IPS-15b (cell line): Measurements from ENCODE around the gene COQ6.
"Not testable (repeated sequence)": the region's sequence is repeated elsewhere in the genome, so short reads cannot be mapped to it uniquely, and the experiment has no call there.

Experiments used
- H3K27me3 ChIP-seq: one replicate; pipeline ENCODE4 v1.6.1; 2013; ENCODE audit warnings: low read length; ENCODE audit not compliant: control insufficient read depth, insufficient read depth
- H3K36me3 ChIP-seq: one replicate; pipeline ENCODE4 v1.6.1; 2013; ENCODE audit warnings: low read length; ENCODE audit not compliant: control insufficient read depth, insufficient read depth
- H3K4me1 ChIP-seq: one replicate; pipeline ENCODE4 v1.6.1; 2013; ENCODE audit warnings: mild to moderate bottlenecking, low read length; ENCODE audit not compliant: control insufficient read depth, insufficient read depth
- H3K4me3 ChIP-seq: one replicate; pipeline ENCODE4 v1.5.1; 2013; ENCODE audit warnings: low read depth, low read length
- H3K9ac ChIP-seq: one replicate; pipeline ENCODE4 v1.6.1; 2013; ENCODE audit warnings: low read depth, mild to moderate bottlenecking, low read length
- H3K9me3 ChIP-seq: one replicate; pipeline ENCODE4 v1.6.1; 2013; ENCODE audit warnings: mild to moderate bottlenecking, low read length; ENCODE audit not compliant: control insufficient read depth, insufficient read depth

COQ6 gene

GRCh38 chr14:73949752-73950734 lies at the start of gene COQ6, which contains the start of gene FAM161B:
Gene COQ6, plus strand, starts transcription at chr14:73950302. Its CDS starts 31 bp downstream, at chr14:73950333.
Gene FAM161B, minus strand, starts transcription at chr14:73950094. Its CDS starts 68 bp downstream, at chr14:73950026.
- H3K27me3 ChIP-seq: no peaks in the 10 kb centered on the region
- H3K9ac ChIP-seq: peak within 1 kb of the TSS; percentile 41
- no peaks in the 10 kb centered on the region for H3K4me1 ChIP-seq
- H3K36me3 ChIP-seq: no peaks in the 10 kb centered on the region
- no peaks in the 10 kb centered on the region for H3K9me3 ChIP-seq
- peak within 1 kb of the TSS; percentile 84 for H3K4me3 ChIP-seq

- Histone ChIP-seq H3K4me3 (no peak overlapping the region), H3K27me3 (no peaks in the 10 kb centered on the region), H3K9ac (no peak overlapping the region), H3K4me1 (no peaks in the 10 kb centered on the region), H3K9me3 (no peaks in the 10 kb centered on the region), H3K36me3 (peaks cover 9% of the 10 kb centered on the region)
Observed at GRCh38 chr14:73903028-73903427, 47.1 kb upstream of the COQ6 start.

DNA sequence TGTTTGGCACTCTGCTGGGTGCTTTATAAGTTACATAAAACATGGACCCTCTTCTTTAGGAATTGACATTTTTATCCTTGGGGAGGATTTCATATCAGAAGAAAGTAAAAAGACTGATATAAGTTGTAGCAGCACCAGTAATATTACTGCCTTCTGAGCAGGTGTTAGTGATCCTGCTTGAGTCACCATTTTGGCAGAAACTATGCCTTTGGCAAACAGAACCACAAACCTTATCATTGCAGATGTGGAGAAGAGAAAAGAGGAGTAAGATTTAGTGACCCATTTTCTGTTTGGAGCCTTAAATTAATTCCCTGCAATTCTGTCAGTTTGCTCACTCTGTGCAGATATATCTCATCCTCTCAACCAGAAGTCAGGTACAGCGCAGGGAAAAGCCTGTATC lies 40.4 kb upstream of the COQ6 start:
- H3K9me3 ChIP-seq: no peaks in the 10 kb centered on the region
- H3K9ac ChIP-seq: no peak overlapping the region
- H3K4me1 ChIP-seq: no peaks in the 10 kb centered on the region
- H3K4me3 ChIP-seq: no peak overlapping the region
- H3K27me3 ChIP-seq: no peaks in the 10 kb centered on the region
- peaks cover 6% of the 10 kb centered on the region for H3K36me3 ChIP-seq

DNA sequence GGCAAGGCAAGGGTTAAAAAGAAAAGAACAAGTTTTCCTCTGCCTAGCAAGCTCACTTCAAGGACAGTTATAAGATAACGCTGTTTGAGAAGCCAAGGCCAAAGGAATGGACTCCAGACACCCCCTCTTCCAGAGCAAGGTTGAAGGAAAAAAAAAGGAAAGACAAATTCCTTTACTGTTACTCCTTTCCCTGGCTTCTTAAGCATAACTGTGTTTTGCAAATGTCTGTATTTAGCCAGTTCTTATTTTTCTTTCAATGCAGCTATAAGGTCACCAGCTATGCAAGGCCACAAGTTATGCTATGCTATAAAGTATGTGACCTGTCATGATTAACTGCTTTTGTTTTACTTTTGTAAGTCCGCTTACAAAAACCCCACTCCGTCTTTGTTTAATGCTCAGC lies 36.8 kb upstream of the COQ6 start:
- no peaks in the 10 kb centered on the region for H3K9me3 ChIP-seq
- no peaks in the 10 kb centered on the region for H3K36me3 ChIP-seq
- no peaks in the 10 kb centered on the region for H3K27me3 ChIP-seq
- H3K4me3 ChIP-seq: no peak overlapping the region
- H3K9ac ChIP-seq: no peak overlapping the region
- no peaks in the 10 kb centered on the region for H3K4me1 ChIP-seq

DNA sequence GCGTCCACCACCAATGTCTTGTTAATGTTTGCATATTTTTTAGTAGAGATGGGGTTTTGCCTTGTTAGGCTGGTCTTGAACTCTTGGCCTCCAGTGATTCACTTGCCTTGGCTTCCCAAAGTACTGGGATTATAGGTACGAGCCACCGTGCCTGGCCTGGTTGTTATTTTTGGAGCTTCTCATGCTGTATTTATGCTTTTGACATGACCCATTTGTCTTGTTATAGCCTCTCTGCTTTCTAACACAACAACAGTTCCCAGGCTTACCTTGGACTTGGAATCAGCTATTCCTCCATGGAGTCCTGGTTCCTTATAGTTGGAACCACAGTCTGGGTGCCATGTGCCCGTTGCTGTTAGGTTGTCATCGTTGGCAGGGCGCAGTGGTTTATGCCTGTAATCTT lies 33.8 kb upstream of the COQ6 start:
- Histone ChIP-seq H3K36me3 (peaks cover 4% of the 10 kb centered on the region), H3K27me3 (no peaks in the 10 kb centered on the region), H3K4me1 (no peaks in the 10 kb centered on the region), H3K9ac (no peak overlapping the region), H3K9me3 (no peaks in the 10 kb centered on the region), H3K4me3 (no peak overlapping the region)

GRCh38 chr14:73919457-73919856 lies 30.6 kb upstream of the COQ6 start:
- H3K4me1 ChIP-seq, H3K9ac ChIP-seq, H3K9me3 ChIP-seq, H3K27me3 ChIP-seq, H3K4me3 ChIP-seq, H3K36me3 ChIP-seq: not testable (repeated sequence)

- no peaks in the 10 kb centered on the region for H3K4me1 ChIP-seq
- no peaks in the 10 kb centered on the region for H3K27me3 ChIP-seq
- H3K36me3 ChIP-seq: peaks cover 10% of the 10 kb centered on the region
- no peak overlapping the region for H3K4me3 ChIP-seq
- no peak overlapping the region for H3K9ac ChIP-seq
- H3K9me3 ChIP-seq: no peaks in the 10 kb centered on the region
Observed at GRCh38 chr14:73924337-73924736, 25.8 kb upstream of the COQ6 start.

GRCh38 chr14:73935666-73936065 lies 14.4 kb upstream of the COQ6 start:
- no peaks in the 10 kb centered on the region for H3K27me3 ChIP-seq
- H3K4me1 ChIP-seq: no peaks in the 10 kb centered on the region
- peaks cover 3% of the 10 kb centered on the region for H3K36me3 ChIP-seq
- H3K4me3 ChIP-seq: no peak overlapping the region
- no peaks in the 10 kb centered on the region for H3K9me3 ChIP-seq
- no peak overlapping the region for H3K9ac ChIP-seq

GRCh38 chr14:73936548-73936947 lies 13.6 kb upstream of the COQ6 start:
- no peak overlapping the region for H3K9ac ChIP-seq
- no peaks in the 10 kb centered on the region for H3K9me3 ChIP-seq
- H3K4me1 ChIP-seq: no peaks in the 10 kb centered on the region
- no peak overlapping the region for H3K4me3 ChIP-seq
- no peaks in the 10 kb centered on the region for H3K27me3 ChIP-seq
- H3K36me3 ChIP-seq: no peaks in the 10 kb centered on the region

GRCh38 chr14:73937012-73937411 lies 13.1 kb upstream of the COQ6 start:
- Histone ChIP-seq H3K27me3 (no peaks in the 10 kb centered on the region), H3K9ac (no peak overlapping the region), H3K9me3 (no peaks in the 10 kb centered on the region), H3K4me3 (no peak overlapping the region), H3K36me3 (no peaks in the 10 kb centered on the region), H3K4me1 (no peaks in the 10 kb centered on the region)

DNA sequence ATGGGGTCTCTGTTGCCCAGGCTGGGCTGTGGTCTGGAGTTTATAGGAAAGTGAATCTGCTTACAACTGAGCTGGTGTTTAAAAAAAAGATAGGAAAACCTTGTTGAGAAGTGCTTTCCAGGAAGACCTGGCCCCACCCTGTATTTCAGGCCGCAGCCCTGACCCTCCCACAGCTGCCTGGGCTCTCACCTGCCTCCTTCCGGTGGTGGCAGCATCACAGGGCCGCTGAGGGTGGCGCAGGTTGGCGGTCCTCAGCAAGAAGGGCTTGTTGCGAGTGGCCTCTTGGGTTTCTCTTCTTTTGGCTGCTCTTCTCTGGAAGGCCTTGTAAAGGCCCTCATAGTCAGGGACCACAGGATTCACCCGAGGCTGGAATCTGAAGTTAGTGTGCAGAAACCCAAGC lies 7.9 kb upstream of the COQ6 start:
- H3K27me3 ChIP-seq: no peaks in the 10 kb centered on the region
- no peak overlapping the region for H3K9ac ChIP-seq
- no peaks in the 10 kb centered on the region for H3K4me1 ChIP-seq
- no peak overlapping the region for H3K4me3 ChIP-seq
- no peaks in the 10 kb centered on the region for H3K9me3 ChIP-seq
- no peaks in the 10 kb centered on the region for H3K36me3 ChIP-seq

DNA sequence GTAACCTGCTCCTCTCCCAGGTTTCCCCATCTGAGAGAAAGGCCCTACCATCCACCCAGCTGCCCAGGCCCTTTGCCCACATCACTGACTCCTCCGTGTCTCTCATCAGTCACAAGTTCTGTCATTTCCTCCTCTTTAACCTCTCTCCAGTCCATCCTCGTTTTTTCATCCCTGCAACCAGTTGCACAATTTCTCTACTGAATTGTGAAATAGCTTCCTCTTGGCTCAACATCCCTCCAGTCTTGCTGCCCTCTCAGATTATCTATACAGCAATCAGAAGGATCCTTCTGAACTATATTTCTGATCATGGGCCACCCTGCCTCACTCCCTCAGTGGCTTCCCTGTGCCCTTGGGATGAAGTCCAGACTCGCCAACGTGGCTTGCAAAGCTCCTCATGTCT lies 7.0 kb upstream of the COQ6 start:
- H3K27me3 ChIP-seq: no peaks in the 10 kb centered on the region
- no peak overlapping the region for H3K9ac ChIP-seq
- H3K36me3 ChIP-seq: no peaks in the 10 kb centered on the region
- H3K4me1 ChIP-seq: no peaks in the 10 kb centered on the region
- H3K4me3 ChIP-seq: no peak overlapping the region
- no peaks in the 10 kb centered on the region for H3K9me3 ChIP-seq
